22Rv1 (cell line): ENCODE data around the gene CYP27A1.

Source experiments
- H3K27ac ChIP-seq: fragments of 450-650 bp; 2 replicates; pipeline ENCODE4 v1.5.1; 2017
- ZFX ChIP-seq: fragments of 450-650 bp; IDR thresholded peaks from 2 replicates; pipeline ENCODE4 v1.6.1; 2017; ENCODE audit warnings: antibody characterized with exemption, borderline replicate concordance
- TF ChIP-seq, protein P1 (sequence below): fragments of 450-650 bp; IDR thresholded peaks from 2 replicates; pipeline ENCODE4 v1.5.1; 2017; ENCODE audit warnings: mild to moderate bottlenecking

CYP27A1 gene

DNA sequence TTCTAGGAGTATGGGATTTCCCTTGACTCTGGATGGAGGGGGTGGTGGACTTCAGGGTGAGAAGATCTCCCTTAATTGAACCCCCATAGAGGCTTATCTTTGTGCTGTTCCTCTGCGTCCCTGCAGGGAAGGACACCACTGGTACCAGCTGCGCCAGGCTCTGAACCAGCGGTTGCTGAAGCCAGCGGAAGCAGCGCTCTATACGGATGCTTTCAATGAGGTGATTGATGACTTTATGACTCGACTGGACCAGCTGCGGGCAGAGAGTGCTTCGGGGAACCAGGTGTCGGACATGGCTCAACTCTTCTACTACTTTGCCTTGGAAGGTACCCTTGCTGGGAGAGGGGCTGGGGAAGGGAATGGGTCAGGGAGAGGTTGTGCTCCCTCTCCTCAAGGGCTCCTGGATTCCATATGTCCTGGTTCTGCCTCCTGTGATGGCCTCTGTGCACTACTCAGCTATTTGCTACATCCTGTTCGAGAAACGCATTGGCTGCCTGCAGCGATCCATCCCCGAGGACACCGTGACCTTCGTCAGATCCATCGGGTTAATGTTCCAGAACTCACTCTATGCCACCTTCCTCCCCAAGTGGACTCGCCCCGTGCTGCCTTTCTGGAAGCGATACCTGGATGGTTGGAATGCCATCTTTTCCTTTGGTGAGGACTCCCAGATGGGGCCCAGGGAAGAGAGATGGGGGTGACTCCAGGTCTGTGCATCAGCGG lies 30.3 kb downstream of the CYP27A1 start:
- no peak for TF ChIP-seq ZFX
- TF ChIP-seq, protein P1, sequence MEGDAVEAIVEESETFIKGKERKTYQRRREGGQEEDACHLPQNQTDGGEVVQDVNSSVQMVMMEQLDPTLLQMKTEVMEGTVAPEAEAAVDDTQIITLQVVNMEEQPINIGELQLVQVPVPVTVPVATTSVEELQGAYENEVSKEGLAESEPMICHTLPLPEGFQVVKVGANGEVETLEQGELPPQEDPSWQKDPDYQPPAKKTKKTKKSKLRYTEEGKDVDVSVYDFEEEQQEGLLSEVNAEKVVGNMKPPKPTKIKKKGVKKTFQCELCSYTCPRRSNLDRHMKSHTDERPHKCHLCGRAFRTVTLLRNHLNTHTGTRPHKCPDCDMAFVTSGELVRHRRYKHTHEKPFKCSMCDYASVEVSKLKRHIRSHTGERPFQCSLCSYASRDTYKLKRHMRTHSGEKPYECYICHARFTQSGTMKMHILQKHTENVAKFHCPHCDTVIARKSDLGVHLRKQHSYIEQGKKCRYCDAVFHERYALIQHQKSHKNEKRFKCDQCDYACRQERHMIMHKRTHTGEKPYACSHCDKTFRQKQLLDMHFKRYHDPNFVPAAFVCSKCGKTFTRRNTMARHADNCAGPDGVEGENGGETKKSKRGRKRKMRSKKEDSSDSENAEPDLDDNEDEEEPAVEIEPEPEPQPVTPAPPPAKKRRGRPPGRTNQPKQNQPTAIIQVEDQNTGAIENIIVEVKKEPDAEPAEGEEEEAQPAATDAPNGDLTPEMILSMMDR, result no peak

DNA sequence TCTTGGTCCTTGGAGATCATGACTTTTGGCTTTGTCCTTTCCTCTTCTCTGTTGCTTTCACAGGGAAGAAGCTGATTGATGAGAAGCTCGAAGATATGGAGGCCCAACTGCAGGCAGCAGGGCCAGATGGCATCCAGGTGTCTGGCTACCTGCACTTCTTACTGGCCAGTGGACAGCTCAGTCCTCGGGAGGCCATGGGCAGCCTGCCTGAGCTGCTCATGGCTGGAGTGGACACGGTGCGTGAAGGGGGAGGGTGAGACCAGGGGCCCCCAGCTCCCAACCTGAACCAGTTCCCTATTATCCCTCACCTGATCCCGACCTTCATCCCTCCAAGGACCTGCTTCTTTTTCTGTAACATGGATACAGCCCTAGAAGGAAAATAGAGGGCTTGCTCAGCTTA lies 30.9 kb downstream of the CYP27A1 start:
- H3K27ac ChIP-seq, result no peak overlapping the region
- TF ChIP-seq, protein P1, result no peak
- TF ChIP-seq ZFX, result no peak

More for the DNA sequence above, 30.3 kb downstream of the CYP27A1 start:
- no peak overlapping the region for H3K27ac ChIP-seq

DNA sequence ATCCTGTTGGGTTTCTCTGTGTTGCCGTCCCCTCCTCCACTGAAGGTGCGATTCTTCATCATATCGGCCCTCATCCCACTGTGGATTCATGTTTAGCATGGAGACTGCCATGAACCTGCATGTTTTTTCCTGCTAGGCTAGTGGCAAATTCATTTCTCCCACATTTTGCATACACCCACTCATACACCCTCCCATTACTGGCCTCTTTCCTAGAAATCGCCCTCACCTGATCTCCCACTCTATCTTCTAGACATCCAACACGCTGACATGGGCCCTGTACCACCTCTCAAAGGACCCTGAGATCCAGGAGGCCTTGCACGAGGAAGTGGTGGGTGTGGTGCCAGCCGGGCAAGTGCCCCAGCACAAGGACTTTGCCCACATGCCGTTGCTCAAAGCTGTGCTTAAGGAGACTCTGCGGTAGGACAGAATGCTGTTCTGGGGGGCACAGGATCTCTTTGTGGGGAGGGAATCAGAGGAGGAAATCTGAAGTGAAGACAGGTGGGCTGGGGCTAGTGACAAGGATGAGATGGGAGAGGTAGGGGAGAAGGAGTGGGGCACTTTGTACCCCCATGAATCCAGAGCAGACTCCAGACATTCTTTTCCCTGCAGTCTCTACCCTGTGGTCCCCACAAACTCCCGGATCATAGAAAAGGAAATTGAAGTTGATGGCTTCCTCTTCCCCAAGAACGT lies 32.0 kb downstream of the CYP27A1 start:
- no peak overlapping the region for H3K27ac ChIP-seq
- TF ChIP-seq, protein P1, result no peak
- no peak for TF ChIP-seq ZFX

DNA sequence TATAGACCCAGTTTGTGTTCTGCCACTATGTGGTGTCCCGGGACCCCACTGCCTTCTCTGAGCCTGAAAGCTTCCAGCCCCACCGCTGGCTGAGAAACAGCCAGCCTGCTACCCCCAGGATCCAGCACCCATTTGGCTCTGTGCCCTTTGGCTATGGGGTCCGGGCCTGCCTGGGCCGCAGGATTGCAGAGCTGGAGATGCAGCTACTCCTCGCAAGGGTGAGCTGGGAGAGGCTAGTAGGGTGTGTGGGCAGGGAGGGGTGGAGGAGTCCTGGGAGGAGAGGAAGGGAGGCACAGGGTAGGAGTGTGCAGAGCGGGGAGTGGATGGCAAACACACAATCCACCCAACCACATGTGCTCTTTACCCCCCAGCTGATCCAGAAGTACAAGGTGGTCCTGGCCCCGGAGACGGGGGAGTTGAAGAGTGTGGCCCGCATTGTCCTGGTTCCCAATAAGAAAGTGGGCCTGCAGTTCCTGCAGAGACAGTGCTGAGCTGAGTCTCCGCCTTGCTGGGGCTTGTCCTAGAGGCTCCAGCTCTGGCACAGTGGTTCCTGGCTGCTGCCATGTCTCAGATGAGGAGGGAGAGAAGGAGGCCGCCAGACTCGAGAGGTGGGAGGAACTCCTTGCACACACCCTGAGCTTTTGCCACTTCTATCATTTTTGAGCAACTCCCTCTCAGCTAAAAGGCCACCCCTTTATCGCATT lies 32.7 kb downstream of the CYP27A1 start:
- TF ChIP-seq, protein P1, result no peak
- TF ChIP-seq ZFX, result no peak

DNA sequence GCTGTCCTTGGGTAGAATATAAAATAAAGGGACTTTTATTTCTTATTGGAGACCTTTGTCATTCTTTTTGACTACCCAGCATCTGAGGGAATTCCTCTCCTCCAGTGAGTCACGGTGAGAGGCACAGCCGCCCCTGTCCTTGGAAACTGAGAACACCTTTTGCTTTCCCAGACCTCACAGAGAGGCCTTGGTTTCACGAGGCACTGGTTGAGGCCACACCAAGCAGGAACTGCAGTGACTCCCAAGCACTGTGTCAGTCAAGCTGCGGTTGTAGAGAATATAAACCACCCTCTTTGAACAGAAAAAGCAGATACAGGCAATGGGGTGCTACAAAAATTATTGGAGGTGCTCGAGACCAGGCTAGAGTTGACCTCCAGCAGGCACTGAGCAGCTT lies 33.3 kb downstream of the CYP27A1 start:
- no peak overlapping the region for H3K27ac ChIP-seq
- TF ChIP-seq ZFX, result no peak
- TF ChIP-seq, protein P1, result no peak

More for the DNA sequence above, 32.7 kb downstream of the CYP27A1 start:
- H3K27ac ChIP-seq, result no peak overlapping the region

DNA sequence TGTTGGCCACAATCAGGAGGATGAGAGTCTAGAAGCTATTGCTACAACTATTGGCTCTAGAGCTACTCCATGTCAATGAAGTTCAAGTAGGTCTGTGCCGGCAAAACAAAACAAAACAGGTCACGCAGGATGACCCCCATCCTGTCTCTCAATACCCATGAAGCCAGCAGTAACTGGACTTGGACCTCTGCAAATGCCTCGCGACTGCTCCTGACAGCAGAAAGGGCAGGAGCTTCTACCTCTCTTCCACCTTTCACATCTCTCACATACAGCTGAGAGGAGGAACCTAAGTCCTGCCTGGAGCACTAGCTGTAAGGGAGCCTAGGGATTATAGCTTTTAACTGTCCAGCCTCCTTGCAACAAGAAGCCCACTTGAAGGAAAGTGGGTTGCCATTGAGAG lies 33.7 kb downstream of the CYP27A1 start:
- no peak for TF ChIP-seq ZFX
- no peak overlapping the region for H3K27ac ChIP-seq

DNA sequence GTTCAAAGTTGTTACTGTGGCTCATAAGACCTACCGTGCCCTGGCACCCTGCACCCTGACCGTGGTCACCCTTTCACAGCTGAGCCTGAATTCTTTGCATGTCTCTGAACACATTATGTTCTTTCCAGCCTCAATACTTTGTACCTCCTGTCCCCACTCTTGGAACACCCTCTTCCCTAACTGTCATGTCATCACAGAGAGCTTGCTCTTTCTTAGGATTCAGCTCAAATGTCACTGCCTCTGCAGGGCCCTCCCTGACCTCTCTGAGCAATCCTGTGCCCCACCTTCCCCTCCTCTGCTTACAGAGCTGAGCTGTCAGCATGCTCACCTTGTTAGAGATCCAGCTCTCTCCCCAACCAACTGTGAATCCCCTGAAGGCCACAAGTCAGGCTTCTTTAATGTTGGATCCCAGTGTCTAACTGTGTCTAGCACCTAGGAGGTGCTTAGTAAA lies 34.6 kb downstream of the CYP27A1 start:
- H3K27ac ChIP-seq, result no peak overlapping the region
- TF ChIP-seq ZFX, result no peak

DNA sequence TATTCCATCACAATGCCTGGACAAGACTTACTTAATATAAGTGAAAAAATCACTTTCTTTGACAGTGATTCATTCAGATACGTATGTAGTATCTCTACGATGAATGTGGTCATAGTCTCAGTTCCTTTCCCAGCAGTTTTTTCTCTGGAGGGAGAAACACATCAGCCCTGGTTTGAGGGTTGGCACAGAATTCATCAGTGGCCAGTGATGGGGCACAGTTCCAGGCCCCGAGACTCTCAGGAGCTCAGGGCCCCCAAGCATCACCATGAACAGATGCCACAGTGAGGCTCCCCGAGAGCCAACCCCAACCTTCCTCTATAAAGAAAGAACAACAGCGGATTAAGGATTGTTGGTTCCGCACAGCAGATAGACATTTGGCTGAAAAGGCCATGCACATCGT lies 37.1 kb downstream of the CYP27A1 start:
- no peak overlapping the region for H3K27ac ChIP-seq
- no peak for TF ChIP-seq ZFX
- TF ChIP-seq, protein P1, result no peak
